CD4-positive, alpha-beta T cell treated with Interleukin-6 at 100 ng/mL for 8 hours (primary cell): ENCODE data around the gene DPH2.

Source experiments
- DNase-seq: peaks from one replicate; pipeline ENCODE4 v3.0.0-alpha.2; 2020; ENCODE audit warnings: mixed read lengths, low spot score

Gene DPH2, protein sequence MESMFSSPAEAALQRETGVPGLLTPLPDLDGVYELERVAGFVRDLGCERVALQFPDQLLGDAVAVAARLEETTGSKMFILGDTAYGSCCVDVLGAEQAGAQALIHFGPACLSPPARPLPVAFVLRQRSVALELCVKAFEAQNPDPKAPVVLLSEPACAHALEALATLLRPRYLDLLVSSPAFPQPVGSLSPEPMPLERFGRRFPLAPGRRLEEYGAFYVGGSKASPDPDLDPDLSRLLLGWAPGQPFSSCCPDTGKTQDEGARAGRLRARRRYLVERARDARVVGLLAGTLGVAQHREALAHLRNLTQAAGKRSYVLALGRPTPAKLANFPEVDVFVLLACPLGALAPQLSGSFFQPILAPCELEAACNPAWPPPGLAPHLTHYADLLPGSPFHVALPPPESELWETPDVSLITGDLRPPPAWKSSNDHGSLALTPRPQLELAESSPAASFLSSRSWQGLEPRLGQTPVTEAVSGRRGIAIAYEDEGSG

DNA sequence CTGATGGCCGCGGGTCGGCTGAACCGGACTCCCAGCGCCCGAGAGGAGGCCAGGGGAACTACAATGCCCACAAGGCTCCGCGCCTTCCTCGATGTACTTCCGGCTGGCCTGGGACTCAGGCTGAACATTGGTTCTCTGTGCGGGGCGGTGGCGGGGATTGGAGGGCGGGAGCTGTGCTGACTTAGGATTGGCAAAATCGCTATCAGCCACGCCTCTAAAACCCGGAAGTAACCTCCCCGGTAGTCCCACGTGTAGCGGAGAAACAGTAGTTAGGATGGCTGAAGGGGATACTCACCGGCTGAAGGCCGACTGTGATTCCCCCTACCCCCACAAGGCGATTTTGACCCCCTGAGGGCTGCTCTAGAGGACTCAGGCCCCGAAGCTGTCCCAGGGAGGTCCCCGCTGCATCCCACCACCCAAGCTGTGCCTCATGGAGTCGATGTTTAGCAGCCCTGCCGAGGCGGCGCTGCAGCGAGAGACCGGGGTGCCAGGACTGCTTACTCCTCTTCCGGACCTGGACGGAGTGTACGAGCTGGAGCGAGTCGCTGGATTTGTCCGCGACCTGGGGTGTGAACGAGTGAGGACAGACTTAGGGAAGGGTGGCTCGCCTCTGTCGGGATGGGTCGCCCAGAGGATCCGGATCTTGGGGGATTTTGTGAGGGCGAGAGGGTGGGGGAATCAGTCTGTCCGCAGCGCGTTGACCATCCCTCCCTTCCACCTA, at the start of gene DPH2:
Gene DPH2, plus strand, starts transcription at position 265 of the 721 bp plus-strand sequence. Its CDS starts 166 bp downstream, at position 431.
- peak; percentile 95 for DNase-seq

DNA sequence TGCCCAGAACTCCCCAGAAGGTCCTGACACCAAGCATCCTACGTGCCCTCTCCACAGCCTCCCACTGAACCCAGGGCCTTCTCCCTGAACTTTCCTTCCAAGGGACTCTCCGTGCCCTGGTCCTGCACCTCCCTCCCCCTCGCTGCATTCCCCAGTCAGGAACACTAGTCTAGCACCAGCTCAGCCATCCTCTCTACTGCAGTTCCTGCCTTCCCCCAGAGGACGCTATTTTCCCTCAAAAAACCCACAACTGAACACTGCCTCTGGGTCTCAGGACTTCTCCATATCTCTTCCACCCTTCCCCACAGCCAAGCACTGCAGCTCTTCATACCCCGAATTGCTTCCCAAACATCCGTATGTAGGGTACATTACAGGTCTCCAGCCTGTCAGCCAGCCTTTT, 48.8 kb upstream of the DPH2 start:
- no peak for DNase-seq

DNA sequence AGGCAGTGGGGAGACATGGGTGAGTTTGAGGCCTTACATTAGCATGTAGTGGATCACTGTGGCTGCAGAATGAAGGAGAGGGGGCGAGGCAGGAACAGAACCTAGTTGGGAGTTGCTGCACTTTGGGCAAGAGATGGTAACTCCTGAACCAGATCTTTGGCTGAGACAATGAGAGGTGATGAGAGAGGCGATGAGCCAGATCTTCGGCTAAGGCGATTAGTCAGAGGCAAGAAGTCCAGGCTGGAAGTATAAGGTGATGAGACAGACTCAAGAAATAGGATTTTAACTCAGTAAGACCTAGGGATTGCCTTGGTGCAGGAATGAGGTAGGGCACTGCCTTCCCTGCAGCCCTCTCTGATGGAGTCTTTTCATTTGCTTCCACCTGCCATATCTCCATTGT, 45.3 kb upstream of the DPH2 start:
- DNase-seq: no peak

DNA sequence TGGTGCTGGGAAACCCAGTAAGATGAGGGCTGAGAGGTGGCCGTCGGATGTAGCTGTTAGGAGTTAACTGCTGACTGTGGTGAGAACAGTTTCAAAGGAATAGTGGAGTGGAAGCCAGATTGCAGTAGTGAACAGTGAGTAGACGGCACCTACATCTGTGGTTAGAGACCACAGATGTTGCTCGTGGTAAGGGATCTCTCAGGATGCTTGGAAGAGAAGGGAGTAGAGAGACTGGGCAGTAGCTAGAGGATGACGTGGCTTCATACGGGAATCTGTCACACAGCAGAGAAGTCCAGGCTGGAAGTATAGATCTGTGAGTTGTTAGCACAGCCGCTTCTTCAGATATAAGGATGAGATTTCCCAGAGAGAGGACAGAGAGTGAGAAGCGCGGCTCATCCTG, 44.0 kb upstream of the DPH2 start:
- no peak for DNase-seq

DNA sequence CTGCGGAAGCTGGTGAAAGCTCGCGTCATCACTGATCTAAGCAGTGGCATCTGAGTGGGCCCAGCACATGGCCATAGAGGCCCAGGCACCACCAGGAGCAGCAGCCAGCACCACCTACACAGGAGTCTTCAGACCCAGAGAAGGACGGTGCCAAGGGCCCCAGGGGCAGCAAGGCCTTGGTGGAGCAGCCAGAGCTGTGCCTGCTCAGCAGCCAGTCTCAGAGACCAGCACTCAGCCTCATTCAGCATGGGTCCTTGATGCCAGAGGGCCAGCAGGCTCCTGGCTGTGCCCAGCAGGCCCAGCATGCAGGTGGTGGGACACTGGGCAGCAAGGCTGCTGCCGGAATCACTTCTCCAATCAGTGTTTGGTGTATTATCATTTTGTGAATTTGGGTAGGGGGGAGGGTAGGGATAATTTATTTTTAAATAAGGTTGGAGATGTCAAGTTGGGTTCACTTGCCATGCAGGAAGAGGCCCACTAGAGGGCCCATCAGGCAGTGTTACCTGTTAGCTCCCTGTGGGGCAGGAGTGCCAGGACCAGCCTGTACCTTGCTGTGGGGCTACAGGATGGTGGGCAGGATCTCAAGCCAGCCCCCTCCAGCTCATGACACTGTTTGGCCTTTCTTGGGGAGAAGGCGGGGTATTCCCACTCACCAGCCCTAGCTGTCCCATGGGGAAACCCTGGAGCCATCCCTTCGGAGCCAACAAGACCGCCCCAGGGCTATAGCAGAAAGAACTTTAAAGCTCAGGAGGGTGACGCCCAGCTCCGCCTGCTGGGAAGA, 39.5 kb upstream of the DPH2 start:
- no peak for DNase-seq

DNA sequence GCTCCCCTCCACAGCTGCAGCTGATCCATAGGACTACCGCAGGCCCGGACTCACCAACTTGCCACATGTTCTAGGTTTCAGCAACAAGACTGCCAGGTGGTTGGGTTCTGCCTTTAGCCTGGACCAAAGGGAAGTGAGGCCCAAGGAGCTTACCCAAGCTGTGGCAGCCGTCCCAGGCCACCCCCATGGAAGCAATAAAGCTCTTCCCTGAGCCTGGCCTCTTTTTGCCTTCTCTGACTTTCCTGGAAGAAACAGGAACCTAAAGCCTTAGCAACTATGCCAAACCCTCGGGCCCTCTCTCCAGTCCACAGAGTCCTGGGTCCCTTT, 38.9 kb upstream of the DPH2 start:
- no peak for DNase-seq

DNA sequence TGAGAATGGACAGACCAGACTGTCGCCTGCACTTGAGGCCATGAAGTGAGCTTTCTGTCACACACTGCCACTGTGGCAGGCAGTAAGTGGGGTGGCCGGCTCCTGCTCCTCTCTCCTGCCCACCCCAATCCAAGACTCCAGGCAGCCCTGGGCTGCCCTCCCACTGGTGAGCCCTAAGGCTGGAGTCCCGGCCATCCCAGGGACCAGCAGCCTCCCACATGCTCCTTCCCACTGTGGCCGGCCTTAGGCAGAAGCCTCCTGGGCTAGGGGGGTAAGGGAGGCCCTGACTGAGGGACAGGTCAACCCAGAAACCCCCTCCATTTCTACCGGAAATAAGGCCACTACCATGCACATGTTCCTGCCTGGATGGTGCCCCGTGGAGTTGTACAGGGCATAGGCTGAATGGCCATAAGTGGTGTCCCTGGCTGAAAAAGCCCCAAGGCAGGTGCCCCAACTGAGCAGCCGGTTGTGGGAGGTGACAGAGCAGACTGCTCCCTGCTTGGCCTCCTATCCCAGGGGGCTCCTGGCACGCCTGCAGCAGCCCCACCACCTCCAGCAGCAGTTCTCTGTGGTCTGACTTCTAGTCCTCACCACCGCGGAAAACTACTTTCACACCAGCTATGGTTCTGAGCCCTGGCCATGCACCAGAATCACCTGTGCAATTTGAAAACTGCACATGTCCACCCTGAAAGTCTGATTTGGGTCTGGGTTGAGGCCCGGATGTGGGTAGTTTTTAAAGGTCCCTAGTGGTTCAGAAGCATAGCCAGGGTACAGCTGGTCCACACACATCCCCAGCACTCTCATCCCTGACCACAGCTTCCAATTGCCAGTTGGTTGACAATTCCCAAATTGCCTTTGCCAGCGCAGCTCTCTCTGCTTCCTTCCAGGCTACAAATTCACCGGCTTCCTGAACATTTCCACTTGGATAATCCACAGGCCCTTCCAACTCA, 37.8 kb upstream of the DPH2 start:
- no peak for DNase-seq

DNA sequence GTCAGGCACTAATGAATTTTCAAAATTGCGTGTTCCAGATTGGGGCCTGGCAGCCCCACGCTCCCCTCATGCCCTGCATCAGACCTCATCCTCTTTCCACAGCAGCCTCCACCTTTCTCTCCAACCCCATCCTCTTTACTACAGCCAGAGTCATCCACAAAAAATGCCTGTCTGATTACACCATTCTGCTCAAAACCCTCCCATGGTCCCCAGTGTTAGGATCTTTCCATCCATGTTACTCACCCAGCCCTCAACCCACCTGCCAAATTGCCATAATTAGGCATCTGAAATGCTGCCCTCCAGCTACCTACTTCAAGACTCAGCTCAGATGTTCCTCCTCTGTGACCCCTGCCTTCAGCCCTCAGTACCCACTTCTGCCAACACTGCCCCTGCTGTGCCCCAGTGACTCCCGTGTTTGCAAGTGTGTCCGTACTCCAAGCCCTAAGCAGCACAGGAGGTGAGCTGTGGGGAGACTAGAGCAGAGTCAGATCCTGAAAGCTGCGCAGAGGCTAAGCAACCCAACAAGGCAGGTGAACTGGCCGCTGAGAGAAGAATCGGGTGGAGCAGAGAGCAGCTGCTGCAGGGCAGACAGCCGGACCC, 36.9 kb upstream of the DPH2 start:
- DNase-seq: no peak

DNA sequence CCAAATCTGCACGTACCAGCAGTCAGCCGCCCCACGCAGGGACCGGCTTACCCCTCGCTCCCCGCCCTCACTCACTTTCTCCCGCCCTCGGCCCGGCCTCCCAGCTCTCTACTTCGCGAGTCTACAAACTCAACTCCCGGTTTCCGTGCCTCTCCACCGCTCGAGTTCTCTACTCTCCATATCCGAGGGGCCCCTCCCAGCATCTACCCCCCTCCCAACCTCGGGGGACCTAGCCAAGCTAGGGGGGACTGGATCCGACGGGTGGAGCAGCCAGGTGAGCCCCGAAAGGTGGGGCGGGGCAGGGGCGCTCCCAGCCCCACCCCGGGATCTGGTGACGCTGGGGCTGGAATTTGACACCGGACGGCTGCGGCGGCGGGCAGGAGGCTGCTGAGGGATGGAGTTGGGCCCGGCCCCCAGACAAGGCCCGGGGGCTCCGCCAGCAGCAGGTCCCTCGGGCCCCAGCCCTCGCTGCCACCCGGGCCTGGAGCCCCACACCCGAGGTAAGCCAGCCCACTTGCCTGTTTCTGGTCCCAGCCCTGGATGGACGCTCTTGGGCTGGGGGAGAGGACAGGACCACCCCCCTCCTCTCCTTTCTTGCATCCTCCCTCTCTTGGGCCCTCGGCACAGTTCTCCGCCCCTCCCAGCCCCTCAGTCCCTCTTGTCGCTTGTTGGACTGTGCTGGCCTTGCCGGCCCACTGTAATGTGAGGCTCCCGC, 36.3 kb upstream of the DPH2 start, which contains the start of gene ARTN:
Gene ARTN, plus strand, starts transcription at position 416 of the 715 bp plus-strand sequence. CDS start 1,856 bp downstream, outside the sequence.
- no peak for DNase-seq

DNA sequence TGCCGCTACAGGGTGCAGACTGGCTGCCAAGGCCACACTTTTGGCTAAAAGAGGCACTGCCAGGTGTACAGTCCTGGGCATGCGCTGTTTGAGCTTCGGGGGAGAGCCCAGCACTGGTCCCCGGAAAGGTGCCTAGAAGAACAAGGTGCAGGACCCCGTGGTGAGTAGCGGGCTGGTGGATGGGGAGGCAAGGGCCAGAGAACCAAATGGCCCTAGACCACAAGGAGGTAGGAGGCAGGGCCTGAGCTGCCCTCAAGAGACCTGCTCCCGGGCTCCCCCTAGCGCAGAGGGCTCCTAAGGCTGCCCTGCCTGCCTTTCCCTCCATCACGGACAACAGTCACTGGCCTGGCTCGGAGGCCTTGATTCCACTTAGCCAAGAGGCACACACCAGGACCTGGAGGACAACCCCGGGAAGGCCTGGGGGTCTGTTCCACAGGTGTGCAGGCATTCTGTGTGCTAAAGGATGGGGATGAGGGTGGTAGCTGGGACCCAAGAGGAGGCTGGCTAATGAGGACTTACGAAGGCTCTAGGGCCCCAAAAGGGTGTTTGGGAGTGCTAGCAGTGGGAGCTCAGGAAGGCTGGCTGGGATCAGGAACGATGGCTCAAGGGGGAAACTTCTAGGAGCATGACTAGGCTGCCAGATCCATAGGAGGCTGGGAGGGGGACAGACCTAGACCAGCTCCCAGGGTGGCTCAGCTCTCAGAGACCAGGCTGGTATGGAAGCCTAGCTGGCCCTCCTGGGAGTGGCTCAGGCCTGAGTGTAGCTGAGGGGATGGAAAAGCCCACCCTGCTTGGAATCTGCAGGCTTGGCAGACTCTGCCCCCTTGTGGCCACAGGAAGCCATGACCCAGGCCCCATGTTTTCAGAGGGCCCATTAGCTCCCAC, 35.5 kb upstream of the DPH2 start:
- DNase-seq: peak; percentile 29

DNA sequence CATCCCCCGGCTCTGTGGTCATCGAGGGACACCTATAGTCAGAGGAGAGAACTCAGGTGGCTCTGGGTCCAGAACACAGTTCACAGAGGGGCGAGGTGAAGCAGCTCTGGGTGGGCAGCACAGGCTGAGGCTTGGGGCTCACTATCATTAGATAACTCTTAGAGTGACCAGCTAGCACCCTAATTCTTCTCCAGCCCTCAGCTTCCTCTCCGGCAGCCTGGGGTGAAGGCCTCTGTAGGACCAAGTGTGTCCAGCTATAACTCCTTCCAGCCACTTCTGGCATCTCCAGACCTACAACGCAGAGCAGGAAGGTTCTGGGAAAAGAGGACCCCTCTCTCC, 34.9 kb upstream of the DPH2 start:
- no peak for DNase-seq

DNA sequence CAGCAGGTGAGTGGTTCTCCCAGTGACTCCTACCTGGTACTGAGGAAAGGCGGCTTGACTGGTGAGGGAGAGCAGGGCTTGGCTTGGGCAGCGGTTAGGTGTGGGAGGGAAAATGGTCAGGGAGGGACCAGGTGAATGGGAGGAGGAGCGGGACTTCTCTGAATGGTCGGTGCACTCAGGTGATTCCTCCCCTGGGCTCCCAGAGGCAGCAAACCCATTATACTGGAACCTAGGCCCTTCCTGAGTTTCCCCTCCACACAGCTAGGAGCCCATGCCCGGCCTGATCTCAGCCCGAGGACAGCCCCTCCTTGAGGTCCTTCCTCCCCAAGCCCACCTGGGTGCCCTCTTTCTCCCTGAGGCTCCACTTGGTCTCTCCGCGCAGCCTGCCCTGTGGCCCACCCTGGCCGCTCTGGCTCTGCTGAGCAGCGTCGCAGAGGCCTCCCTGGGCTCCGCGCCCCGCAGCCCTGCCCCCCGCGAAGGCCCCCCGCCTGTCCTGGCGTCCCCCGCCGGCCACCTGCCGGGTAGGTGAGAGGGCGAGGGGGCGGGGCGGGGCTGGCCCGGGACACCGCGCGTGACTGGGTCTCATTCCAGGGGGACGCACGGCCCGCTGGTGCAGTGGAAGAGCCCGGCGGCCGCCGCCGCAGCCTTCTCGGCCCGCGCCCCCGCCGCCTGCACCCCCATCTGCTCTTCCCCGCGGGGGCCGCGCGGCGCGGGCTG, 33.9 kb upstream of the DPH2 start:
- no peak for DNase-seq

DNA sequence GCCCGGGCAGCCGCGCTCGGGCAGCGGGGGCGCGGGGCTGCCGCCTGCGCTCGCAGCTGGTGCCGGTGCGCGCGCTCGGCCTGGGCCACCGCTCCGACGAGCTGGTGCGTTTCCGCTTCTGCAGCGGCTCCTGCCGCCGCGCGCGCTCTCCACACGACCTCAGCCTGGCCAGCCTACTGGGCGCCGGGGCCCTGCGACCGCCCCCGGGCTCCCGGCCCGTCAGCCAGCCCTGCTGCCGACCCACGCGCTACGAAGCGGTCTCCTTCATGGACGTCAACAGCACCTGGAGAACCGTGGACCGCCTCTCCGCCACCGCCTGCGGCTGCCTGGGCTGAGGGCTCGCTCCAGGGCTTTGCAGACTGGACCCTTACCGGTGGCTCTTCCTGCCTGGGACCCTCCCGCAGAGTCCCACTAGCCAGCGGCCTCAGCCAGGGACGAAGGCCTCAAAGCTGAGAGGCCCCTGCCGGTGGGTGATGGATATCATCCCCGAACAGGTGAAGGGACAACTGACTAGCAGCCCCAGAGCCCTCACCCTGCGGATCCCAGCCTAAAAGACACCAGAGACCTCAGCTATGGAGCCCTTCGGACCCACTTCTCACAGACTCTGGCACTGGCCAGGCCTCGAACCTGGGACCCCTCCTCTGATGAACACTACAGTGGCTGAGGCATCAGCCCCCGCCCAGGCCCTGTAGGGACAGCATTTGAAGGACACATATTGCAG, 33.2 kb upstream of the DPH2 start:
- no peak for DNase-seq

DNA sequence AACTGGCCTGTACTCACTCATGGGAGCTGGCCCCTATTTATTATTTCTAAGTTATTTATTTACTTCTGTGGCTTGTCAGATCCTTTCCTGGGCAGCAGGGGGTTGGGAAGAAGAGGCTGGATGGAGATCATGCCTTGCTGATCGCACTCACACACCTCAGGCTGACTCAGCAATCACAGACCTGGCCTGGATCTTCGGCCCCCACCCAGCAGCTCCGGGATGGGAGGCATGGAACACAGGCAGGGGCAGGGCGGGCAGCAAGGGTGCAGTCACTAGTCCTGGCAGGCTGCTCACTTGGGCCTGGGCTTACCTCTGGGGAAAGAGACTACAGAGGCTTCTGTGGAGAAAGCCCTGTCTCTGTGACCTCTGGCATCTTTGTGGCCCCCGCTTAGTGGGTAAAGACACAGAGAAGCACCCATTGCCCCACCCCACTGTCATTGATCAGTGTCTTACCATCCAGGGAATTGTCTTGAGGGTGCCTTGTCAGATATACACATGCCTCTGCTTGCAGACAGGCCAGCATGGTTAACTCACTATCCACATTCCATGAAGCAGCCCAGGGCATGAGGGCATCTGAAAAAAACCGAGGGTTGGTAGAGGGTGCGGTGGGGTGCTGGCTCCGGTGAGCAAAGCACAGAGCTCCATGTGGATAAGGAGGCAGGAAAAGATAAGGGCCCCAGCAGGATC, 32.5 kb upstream of the DPH2 start:
- no peak for DNase-seq

DNA sequence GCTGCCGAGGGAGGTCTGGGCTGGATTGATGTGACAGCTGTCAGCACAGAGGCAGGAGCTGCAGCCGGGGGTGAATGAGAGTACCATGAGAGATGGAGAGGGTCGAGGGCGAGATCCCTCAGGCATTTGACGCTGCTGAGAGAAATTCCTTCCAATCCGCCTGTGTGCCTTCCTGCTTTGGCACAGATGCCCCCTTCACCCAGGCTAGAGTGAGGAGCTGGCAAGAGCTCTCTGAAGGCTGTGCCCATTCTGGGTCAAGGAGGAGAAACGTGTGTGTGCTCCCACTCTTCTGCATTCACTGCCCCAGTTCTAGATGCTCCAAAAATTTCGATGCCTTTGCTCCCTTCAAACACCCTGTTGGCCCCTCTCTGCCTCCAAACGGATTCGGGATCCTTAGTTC, 31.4 kb upstream of the DPH2 start:
- no peak for DNase-seq

DNA sequence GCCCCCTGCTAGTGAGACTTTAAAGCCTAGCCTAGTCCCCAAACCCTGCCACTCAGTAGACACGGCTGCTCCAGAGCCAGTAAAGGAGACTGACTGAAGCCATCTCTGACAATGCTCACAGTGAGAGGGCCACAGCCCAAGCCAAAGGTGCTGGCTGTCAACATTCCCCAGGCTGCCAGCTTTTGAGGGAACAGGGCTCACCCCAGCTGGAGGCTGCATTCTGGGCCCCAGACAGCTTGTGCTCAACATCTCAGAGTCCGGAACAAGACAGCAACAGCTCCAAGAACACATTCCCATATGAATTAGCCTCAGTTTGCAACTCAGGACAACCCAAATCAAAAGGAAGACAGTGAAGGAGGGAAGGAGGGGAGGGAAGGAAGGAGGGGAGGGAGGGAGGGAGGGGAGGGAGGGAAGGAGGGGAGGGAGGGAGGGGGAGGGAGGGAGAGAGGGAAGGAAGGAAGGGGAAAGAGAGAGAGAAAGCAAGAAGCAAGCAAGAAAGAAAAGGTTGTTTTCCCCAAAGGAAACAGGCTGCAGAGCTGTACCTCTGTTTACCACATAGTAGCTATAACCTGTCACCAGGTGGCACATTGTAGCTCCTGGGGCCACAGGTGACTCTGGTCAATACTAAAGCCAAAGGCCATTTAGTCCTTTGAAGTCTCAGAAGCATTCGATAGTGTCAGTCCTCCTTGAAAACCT, 30.8 kb upstream of the DPH2 start:
- DNase-seq: no peak

DNA sequence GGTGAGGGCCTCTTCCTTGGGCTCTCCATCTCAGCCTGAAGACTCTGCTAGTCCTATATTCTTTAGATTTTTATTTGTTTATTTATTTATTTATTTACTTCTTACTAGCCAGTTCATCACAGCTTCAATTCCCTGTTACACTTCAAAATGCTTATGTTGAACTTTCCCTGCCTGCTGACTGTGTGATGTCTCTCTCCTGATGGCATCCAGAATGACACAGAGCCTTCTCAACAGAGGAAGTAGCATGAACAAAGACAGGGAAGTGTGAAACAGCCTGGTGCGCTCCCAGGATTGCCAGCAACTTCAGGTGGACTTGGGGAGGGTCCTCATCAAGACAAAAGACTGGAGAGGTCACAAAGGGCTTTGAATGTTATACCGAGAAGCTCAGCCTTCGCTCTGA, 27.4 kb upstream of the DPH2 start:
- no peak for DNase-seq
